DND-41 (cell line): ENCODE data around the gene ENGASE.

ENCODE experiments used
- EZH2 ChIP-seq: IDR thresholded peaks from 3 replicates; pipeline ENCODE4 v1.6.1; 2012; ENCODE audit warnings: borderline replicate concordance, low read depth, mild to moderate bottlenecking, moderate library complexity, low read length, inconsistent platforms; ENCODE audit not compliant: severe bottlenecking
- TF ChIP-seq, protein P1 (sequence below): IDR thresholded peaks from 2 replicates; pipeline ENCODE4 v1.5.1; 2012; ENCODE audit warnings: borderline replicate concordance, low read length, moderate library complexity, mild to moderate bottlenecking; ENCODE audit not compliant: poor library complexity, severe bottlenecking; ENCODE audit errors: extremely low read depth

DNA sequence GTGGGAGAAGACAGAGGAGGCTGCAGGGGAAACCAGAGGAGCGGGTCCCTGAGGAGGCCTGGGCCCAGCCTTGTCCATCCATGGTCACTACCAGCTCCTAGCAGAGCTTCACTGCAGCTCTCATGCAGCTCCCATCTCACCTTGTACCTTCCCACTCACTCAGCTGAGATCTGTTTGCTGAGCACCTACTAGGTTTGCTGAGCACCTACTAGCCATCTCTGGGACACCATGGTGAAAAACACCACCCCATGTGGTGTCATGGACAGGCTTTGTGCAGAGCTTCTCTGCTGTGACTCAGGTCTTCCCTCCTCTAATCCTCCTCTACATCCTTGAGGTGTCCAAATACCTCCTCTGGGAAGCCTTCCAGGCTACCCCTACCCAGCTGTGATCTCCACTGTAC is 58.6 kb downstream of the ENGASE start:
- TF ChIP-seq, protein P1, sequence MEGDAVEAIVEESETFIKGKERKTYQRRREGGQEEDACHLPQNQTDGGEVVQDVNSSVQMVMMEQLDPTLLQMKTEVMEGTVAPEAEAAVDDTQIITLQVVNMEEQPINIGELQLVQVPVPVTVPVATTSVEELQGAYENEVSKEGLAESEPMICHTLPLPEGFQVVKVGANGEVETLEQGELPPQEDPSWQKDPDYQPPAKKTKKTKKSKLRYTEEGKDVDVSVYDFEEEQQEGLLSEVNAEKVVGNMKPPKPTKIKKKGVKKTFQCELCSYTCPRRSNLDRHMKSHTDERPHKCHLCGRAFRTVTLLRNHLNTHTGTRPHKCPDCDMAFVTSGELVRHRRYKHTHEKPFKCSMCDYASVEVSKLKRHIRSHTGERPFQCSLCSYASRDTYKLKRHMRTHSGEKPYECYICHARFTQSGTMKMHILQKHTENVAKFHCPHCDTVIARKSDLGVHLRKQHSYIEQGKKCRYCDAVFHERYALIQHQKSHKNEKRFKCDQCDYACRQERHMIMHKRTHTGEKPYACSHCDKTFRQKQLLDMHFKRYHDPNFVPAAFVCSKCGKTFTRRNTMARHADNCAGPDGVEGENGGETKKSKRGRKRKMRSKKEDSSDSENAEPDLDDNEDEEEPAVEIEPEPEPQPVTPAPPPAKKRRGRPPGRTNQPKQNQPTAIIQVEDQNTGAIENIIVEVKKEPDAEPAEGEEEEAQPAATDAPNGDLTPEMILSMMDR: no peak
- TF ChIP-seq EZH2: no peak
